Urinary bladder (tissue), 4 donors: ENCODE data around the gene TMEM178B. TPM values are rescaled to one million over a fixed set of nuclear protein-coding genes. Genes with fewer than 3 reads are reported as not detected.

ENCODE experiments used
- DNase-seq: peaks from one replicate; pipeline ENCODE4 v3.0.0-alpha.2; 2015; ENCODE audit errors: extremely low spot score
- H3K27ac ChIP-seq: one replicate; pipeline ENCODE4 v1.5.1; 2013; ENCODE audit warnings: low read depth, mild to moderate bottlenecking, moderate library complexity
- H3K36me3 ChIP-seq: one replicate; pipeline ENCODE4 v1.6.1; 2013; ENCODE audit warnings: mild to moderate bottlenecking, moderate library complexity; ENCODE audit not compliant: insufficient read depth
- H3K4me1 ChIP-seq: one replicate; pipeline ENCODE4 v1.6.1; 2013; ENCODE audit warnings: mild to moderate bottlenecking, moderate library complexity; ENCODE audit not compliant: insufficient read depth
- H3K4me3 ChIP-seq: one replicate; pipeline ENCODE4 v1.5.1; 2013; ENCODE audit warnings: low read depth, low read length
- WGBS: extraction: QIAGEN DNeasy Blood & Tissue Kit; methylation state at CpG from one replicate; pipeline ENCODE4 v1.1.7; 2013; 5-methylcytosine and 5-hydroxymethylcytosine counted together
- polyA plus RNA-seq: library from polyadenylated mRNA; stranded (reverse); fragments of 200-250 nt; gene quantifications from one replicate; pipeline ENCODE4 v1.2.3, GENCODE V29; 2013
- total RNA-seq: library from RNA; depleted of rRNA; stranded (reverse); fragments of >200 nt; gene quantifications from one replicate; pipeline ENCODE4 v1.2.3, GENCODE V29; 2014
- donor health status: healthy with polysubstance abuse.
- donor health status: healthy.

TMEM178B gene
- total and polyA plus RNA-seq, 2 donors: 0.57 to 2.0 TPM

DNA sequence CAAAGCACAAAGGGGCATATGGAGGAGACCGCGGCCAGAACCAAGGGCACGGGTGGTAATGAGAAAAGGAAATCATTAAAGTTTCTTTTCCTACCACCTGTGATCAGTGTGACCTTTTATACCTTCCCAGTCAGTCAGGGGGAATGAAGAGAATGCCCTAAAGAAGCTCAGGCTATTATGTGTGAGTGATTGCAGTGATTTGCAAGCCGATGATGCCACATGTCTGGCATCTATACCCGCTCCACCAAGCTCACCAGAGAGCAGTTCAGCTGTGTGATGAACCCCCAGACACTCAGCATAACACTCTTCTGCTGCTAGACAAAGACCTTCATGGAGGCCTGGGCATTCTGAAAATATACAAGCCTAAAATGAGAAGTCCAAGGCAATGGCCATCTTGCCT is 371.1 kb downstream of the TMEM178B start:
- 85% methylated on average over 5 of the region's 5 CpGs for WGBS
- no peak for DNase-seq
- no peak overlapping the region for H3K27ac ChIP-seq
- H3K4me1 ChIP-seq: no peaks in the 10 kb centered on the region
- H3K36me3 ChIP-seq: no peaks in the 10 kb centered on the region
- no peak overlapping the region for H3K4me3 ChIP-seq

DNA sequence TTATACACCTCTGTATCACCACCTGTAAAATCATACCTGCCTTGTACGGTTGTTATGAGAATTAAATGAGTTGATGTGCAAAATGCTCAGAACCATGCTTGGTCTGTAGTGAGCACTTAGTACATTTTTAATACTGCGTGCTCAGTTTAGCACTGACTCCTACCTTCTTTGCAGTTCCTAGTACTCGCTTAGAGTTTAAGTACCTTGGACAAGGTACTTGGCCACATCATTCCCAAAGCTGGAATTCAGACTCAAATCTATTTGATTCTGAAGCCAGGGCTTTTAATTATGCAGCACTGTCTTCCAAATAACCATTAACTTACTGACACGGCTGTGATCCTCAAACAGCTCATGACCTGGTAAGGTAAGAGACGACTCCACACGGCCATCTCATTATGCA is 377.4 kb downstream of the TMEM178B start:
- no peak for DNase-seq
- H3K27ac ChIP-seq: no peak overlapping the region
- no peaks in the 10 kb centered on the region for H3K36me3 ChIP-seq
- no peak overlapping the region for H3K4me3 ChIP-seq
- 83% methylated on average over 6 of the region's 6 CpGs for WGBS
- no peaks in the 10 kb centered on the region for H3K4me1 ChIP-seq

DNA sequence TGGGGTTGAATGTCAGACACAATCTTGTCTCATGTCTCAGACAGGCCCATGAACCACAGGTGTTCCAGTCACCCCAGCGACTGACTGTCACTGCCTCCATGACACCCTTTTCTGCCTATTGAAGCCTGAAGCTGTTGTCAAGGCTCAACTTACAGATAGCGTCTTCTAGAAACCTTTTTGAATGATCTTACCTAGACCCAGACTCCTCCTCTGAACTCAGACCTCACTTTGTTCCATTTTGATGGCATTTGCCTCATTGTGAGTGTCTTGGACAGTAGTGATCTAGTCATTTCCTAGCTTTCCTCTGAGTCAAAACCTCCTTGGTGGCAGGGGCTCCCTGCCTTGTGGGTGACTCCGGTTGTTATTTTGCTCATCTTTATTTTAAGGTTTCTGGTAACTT is 379.0 kb downstream of the TMEM178B start:
- Histone ChIP-seq H3K4me3 (no peak overlapping the region), H3K4me1 (no peaks in the 10 kb centered on the region), H3K27ac (no peak overlapping the region), H3K36me3 (no peaks in the 10 kb centered on the region)
- DNase-seq: no peak
- WGBS: 85% methylated on average over 3 of the region's 3 CpGs

DNA sequence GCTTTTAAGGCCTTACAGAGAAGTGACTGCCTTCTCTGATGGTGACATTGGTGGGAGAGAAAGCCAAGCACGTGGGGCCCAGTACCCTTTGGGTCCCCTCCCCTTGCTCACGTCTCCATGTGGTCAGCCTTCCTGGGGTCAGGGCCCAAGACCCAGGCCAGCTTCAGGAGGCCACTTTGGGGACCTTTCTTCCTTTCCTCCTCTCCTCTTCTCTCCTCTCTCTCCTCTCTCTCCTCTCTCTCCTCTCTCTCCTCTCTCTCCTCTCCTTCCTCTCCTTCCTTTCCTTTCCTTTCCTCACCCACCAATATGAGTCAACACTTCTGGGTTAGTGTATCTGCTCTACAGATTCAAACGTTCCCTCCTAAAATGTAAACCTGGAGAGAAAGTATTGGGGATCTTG is 380.5 kb downstream of the TMEM178B start:
- WGBS: 68% methylated on average over 3 of the region's 3 CpGs
- no peak overlapping the region for H3K4me3 ChIP-seq
- no peak overlapping the region for H3K27ac ChIP-seq
- DNase-seq: no peak
- H3K4me1 ChIP-seq: no peaks in the 10 kb centered on the region
- no peaks in the 10 kb centered on the region for H3K36me3 ChIP-seq

DNA sequence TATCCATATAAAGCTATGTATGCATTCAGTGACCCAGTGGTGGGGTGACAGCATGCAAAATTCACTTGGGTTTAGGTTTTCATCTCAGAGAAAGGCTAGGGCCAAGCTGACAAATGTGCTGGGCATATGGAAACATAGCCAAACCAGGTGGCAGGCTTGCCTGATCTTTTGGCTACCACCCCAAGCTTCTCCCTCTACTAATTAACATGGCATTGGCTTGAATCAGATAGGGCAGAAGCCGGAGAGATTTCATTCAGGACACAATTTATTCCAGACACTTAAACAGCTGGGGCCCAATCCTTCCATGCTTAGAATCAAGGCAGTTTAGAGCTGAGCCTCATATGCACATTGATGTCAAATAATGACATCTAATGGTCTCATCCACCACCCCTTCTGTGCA is 381.9 kb downstream of the TMEM178B start:
- H3K4me1 ChIP-seq: no peaks in the 10 kb centered on the region
- 90% methylated on average over 1 of the region's 1 CpG for WGBS
- no peak for DNase-seq
- H3K36me3 ChIP-seq: no peaks in the 10 kb centered on the region
- no peak overlapping the region for H3K4me3 ChIP-seq
- H3K27ac ChIP-seq: no peak overlapping the region

DNA sequence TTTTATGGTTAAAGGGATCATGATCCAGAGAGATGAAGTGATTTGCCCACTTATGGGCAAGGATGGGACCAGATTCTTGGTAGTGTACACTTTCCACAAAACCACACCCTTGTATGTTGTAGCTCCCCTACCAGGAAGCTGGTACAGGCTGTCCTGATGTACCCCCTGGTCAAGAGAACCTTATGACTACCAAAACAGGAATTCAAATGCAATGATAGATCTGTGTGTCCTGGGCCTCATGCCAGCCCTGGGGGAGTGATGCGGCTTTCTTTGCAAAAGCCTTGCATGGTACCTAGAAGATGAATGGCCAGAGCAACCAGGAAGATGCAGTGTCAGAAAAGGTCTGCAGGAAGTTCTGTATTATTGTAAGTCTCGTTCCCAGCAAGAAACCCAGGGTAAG is 382.4 kb downstream of the TMEM178B start:
- DNase-seq: no peak
- WGBS: 77% methylated on average over 2 of the region's 2 CpGs
- no peak overlapping the region for H3K27ac ChIP-seq
- no peaks in the 10 kb centered on the region for H3K36me3 ChIP-seq
- H3K4me3 ChIP-seq: no peak overlapping the region
- no peaks in the 10 kb centered on the region for H3K4me1 ChIP-seq

DNA sequence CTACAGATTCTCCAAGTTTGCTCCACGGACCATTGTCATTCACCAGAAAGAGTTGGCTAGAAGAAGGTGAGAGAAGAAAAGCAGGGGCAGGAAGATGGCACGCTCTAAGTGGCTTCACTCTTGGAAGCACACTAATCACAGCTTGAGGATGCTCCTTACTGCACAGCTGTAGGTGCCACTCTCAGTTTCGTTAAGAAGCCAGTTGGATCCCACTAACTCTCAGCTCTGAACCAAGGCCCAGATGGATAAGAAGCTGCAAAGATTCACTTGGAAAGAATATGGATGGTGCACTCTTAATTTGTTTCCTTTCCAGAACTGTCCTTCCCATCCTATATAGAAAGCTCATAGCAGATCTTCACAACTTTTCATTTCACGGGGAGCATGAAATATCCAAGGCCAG is 382.8 kb downstream of the TMEM178B start:
- WGBS: 80% methylated on average over 4 of the region's 4 CpGs
- no peak for DNase-seq
- no peaks in the 10 kb centered on the region for H3K36me3 ChIP-seq
- H3K4me3 ChIP-seq: no peak overlapping the region
- H3K27ac ChIP-seq: no peak overlapping the region
- H3K4me1 ChIP-seq: no peaks in the 10 kb centered on the region

DNA sequence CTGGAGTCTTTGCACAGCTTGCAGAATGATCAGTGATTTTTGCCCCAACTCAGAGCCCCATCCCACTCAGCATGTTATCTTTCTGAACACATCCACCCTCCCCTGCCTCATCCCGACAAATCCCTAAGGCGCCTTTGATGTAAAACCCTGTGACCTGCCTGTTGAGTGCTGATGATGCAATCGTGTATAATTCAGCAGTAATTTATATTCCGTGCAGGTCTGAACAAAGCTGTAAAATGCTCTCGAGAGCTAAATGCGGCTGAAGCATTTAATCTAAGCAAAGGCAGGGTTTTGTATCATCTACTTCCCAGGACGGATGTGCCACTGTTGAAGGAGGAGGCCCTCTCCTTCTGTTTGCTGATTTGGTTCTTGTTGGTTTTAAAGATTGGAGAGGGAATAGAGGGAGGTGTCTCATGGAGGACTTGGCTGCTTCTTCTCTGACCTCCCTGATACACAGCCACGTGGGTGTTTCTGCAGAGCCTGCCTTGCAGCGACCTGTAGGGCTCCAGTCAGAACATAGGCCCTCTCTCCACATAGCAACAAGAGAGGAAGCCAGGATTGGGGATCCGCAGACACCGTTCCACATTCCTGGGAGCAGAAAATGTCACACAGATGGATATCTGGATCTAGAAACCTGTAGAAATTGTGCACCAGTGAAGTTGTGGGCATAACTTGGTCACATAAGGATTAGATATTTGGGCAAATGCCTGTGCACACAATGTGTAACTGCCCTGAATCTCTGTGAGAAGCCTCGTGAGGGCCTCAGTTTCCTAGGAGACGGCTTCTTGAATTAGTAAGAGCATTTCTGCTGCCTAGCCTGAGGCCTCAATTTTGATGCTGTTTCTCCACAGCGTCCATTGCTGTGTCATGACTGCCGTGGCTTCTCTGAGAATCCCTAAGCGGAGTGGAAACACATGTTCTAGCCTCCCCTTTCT is 387.2 kb downstream of the TMEM178B start:
- 33% methylated on average over 16 of the region's 16 CpGs for WGBS
- DNase-seq: peak; percentile 60
- Histone ChIP-seq H3K4me3 (no peak overlapping the region), H3K27ac (no peak overlapping the region), H3K4me1 (no peaks in the 10 kb centered on the region), H3K36me3 (no peaks in the 10 kb centered on the region)

DNA sequence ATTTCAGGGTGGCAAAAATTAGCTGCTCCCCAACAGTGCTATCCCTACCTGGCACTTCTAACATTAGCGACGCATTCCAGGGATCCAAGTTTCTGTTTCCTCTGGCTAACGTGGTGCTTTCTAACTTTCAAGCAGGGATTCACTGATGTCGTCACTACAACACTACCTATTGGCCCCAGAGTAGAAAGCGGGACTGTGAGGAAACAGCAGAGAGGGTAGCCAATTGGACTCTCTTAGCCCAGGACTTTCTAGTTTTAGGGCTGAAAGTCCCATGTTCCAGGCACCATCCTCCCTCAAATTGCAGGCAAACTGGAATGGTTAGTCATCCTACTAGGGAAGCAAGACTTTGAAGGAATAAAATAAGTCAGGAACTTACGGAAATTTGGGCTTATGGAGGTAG is 388.1 kb downstream of the TMEM178B start:
- no peaks in the 10 kb centered on the region for H3K36me3 ChIP-seq
- H3K4me3 ChIP-seq: no peak overlapping the region
- no peaks in the 10 kb centered on the region for H3K4me1 ChIP-seq
- no peak overlapping the region for H3K27ac ChIP-seq
- no peak for DNase-seq
- 84% methylated on average over 6 of the region's 6 CpGs for WGBS

DNA sequence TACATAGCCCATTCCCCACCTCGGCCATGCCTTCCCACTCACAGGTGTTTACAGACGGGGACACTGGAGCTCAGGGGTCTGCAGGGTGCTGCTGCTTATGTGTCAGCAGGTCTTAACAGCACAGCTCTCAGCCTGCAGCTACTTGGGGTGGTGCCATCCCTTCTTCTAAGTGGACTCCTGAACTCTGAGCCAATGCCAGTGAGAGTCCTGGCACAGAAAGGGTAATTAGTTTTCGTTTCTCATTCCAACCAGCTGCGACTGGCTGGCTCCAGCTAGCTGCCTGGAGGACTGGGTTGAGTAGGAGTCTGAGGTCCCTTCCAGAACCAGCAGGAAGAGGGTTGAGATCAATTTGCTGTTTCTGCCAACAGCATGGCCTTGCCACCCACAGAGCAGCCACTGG is 389.1 kb downstream of the TMEM178B start:
- no peak for DNase-seq
- Histone ChIP-seq H3K27ac (no peak overlapping the region), H3K4me1 (no peaks in the 10 kb centered on the region), H3K36me3 (no peaks in the 10 kb centered on the region), H3K4me3 (no peak overlapping the region)
- WGBS: 57% methylated on average over 4 of the region's 4 CpGs

DNA sequence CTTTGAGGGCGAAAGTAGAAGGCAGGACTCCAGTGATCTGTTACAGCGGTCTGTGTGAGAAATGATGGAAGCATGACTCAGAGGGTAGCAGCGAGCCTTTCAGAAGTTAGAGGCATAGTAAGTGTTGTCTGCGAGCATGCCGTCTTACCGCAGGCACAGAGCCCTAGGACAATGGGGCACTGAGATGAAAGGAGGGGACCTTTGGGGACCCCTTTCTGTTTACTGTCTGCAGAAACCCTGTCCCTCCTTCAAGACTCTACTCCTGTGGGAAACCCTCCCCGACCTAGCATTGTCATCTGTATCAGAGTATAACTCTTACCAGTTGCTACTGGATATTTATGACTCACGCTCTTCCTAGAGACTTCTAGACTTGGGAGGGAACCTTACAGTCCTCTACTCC is 390.1 kb downstream of the TMEM178B start:
- H3K36me3 ChIP-seq: no peaks in the 10 kb centered on the region
- WGBS: 88% methylated on average over 8 of the region's 8 CpGs
- no peaks in the 10 kb centered on the region for H3K4me1 ChIP-seq
- no peak overlapping the region for H3K4me3 ChIP-seq
- no peak for DNase-seq
- no peak overlapping the region for H3K27ac ChIP-seq

DNA sequence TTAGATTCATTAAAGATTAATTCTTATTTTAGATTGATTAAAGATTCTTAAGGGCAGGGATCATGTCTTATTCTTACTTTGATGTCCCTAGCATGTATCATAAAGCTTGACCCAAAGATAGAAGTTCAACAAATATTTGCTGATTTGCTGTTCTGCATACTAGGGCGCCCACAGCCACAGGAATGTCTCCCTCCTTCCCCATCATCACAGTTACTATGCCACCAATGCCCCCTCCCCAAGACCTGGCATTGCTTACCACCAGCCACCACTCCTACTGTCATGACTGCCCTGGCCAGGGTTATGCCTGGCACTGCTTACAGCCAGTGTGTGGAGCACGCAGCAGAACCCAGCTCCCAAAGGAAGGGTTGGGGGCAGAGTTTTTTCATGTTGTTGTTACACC is 390.7 kb downstream of the TMEM178B start:
- no peak for DNase-seq
- Histone ChIP-seq H3K4me1 (no peaks in the 10 kb centered on the region), H3K4me3 (no peak overlapping the region), H3K36me3 (no peaks in the 10 kb centered on the region), H3K27ac (no peak overlapping the region)
- WGBS: 92% methylated on average over 2 of the region's 2 CpGs

DNA sequence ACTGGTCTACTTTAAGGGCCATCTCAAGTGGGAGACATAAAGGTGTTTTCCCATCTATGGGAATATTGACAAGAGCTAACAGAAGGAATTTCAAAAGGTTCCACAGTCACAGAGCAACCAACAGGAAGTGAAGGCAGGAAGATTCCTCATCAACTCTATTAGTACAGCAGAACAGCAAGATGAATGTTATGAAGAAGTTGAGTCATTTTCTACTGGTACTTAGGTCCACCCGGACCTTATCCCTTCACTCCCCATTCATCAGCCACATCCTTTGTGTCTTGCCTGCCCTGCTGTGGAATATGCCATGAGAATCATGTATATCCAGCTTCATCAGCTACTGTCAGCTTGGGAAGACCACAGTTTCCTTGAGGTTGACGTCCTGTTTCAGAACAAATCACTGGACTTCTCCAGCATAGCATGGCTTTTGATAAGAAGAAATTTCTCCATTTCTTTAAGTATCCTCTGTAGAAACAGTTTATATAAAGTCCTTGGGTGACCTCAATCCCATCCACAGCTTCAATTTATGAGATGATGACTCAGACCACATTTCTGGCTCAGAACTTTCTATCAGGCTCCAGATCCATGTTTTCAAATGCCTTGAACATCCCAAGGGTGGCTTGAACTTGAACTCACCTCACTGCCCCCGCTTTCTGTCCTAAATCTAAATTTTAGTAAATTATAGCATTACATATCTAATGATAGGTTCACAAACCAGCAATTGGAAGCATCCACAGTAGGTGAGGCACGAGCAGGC is 392.5 kb downstream of the TMEM178B start:
- WGBS: 60% methylated on average over 4 of the region's 4 CpGs
- no peak overlapping the region for H3K27ac ChIP-seq
- no peak for DNase-seq
- no peak overlapping the region for H3K4me3 ChIP-seq
- no peaks in the 10 kb centered on the region for H3K36me3 ChIP-seq
- H3K4me1 ChIP-seq: no peaks in the 10 kb centered on the region

DNA sequence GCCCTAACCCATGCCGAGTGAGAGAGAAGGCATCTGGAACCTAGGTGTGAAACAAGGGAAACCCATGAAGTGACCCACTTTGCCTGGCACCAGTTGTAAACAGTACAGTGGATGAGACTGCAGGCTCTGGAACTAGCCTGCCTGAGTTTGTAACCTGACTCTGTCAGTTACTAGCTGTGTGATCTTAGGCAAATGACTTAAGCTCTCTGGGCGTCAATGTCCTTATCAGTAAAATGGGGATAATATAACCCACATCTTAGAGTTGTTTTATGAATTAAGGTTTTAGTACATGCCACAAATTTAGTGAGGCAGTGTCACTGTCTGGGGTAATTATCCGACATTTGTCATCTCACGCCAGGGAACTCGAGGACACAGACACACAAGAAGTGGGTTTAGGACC is 394.5 kb downstream of the TMEM178B start:
- Histone ChIP-seq H3K27ac (no peak overlapping the region), H3K4me1 (no peaks in the 10 kb centered on the region), H3K36me3 (no peaks in the 10 kb centered on the region), H3K4me3 (no peak overlapping the region)
- DNase-seq: no peak
- 77% methylated on average over 5 of the region's 5 CpGs for WGBS
